Right lobe of liver (tissue), 4 donors: ENCODE measurements around the gene HMGN3.

ENCODE experiments used
- CTCF ChIP-seq, 4 donors: fragments of 200-600 bp in 3 of 4; fragments of 450-650 bp in 1 of 4; IDR thresholded peaks; one replicate each; pipeline versions ENCODE4 v1.5.1 to v1.8.0; 2016 to 2022; ENCODE audit warnings: antibody characterized with exemption in 4 of 4, mild to moderate bottlenecking in 2 of 4
- POLR2A ChIP-seq: fragments of 450-650 bp; IDR thresholded peaks from one replicate; pipeline ENCODE4 v1.6.1; 2017; ENCODE audit warnings: antibody characterized with exemption, mild to moderate bottlenecking
- donor health status: DM: no; HTN: no; CAD: no.
- donor health status: DM: no; HTN: no; CAD: no.
- donor health status: DM: no; HTN: yes; CAD: no.

- TF ChIP-seq CTCF (IDR thresholded peaks at IDR 0.05) (no peak), POLR2A (no peak)
Measured at GRCh38 chr6:79266051-79266450, 31.6 kb upstream of the HMGN3 start.
